ENCODE data around the gene LIN37.
"Not testable (repeated sequence)": the region's sequence is repeated elsewhere in the genome, so short reads cannot be mapped to it uniquely, and the experiment has no call there.

Gene LIN37

GRCh38 chr19:35789978-35790944 lies 41.9 kb downstream of the LIN37 start:
- no peak for DNase-seq (ENCODE audit: low spot score)

GRCh38 chr19:35790981-35791813 lies 42.8 kb downstream of the LIN37 start:
- no peak for DNase-seq (ENCODE audit: low spot score)

- DNase-seq (ENCODE audit: low spot score), result no peak
Observed at GRCh38 chr19:35791814-35792279, 43.5 kb downstream of the LIN37 start.

GRCh38 chr19:35792312-35792711 lies 43.9 kb downstream of the LIN37 start:
- DNase-seq (ENCODE audit: low spot score), result no peak

- DNase-seq (ENCODE audit: low spot score), result no peak
Observed at GRCh38 chr19:35792888-35793287, 44.5 kb downstream of the LIN37 start.

- DNase-seq (ENCODE audit: low spot score), result no peak
Observed at GRCh38 chr19:35793381-35794165, 45.2 kb downstream of the LIN37 start.

- DNase-seq (ENCODE audit: low spot score), result not testable (repeated sequence)
Observed at GRCh38 chr19:35795564-35795963, 47.2 kb downstream of the LIN37 start.

GRCh38 chr19:35796645-35797542 lies 48.5 kb downstream of the LIN37 start:
- no peak for DNase-seq (ENCODE audit: low spot score)

GRCh38 chr19:35797663-35798062 lies 49.3 kb downstream of the LIN37 start:
- DNase-seq (ENCODE audit: low spot score), result no peak

- no peak for DNase-seq (ENCODE audit: low spot score)
Observed at GRCh38 chr19:35801828-35802227, 53.5 kb downstream of the LIN37 start.

Data from CD4-positive, alpha-beta T cell treated with Interleukin-6 at 100 ng/mL for 8 hours (primary cell).